Measurements from ENCODE around the gene SLC35C1. TPM values are rescaled to one million over a fixed set of nuclear protein-coding genes. Genes with fewer than 3 reads are reported as not detected.
A peak's percentile ranks its signal among the peaks of the same experiment; 100 is the strongest.

Gene SLC35C1
- total and polyA plus RNA-seq, 2 of the 13 experiments (the other 11 are each of a cell fraction or from before 2014, with no cell fraction given): 2.9 to 7.0 TPM

- TF ChIP-seq ZBTB34 (CRISPR knock-in tag; IDR thresholded peaks at IDR 0.05) (0 out of 2 replicates have a peak, but pooled peaks have one; percentile 14), SALL2 (CRISPR knock-in tag; IDR thresholded peaks at IDR 0.05) (peak; percentile 51; the same call in 1 of the 2 replicates), RFXAP (CRISPR knock-in tag; IDR thresholded peaks at IDR 0.05; ENCODE audit: borderline replicate concordance) (peak; percentile 78; the same call in 1 of the 2 replicates), ZSCAN30 (CRISPR knock-in tag; IDR thresholded peaks at IDR 0.05) (peak; percentile 64), TGIF2 (CRISPR knock-in tag; IDR thresholded peaks at IDR 0.05) (peak; percentile 92), NFKB2 (CRISPR knock-in tag; IDR thresholded peaks at IDR 0.05; ENCODE audit: borderline replicate concordance) (peak; percentile 72; the same call in 1 of the 2 replicates), ZNF256 (CRISPR knock-in tag; conservative IDR thresholded peaks at IDR 0.05) (no peak), TBX2 (CRISPR knock-in tag; IDR thresholded peaks at IDR 0.05; ENCODE audit: borderline replicate concordance) (peak; percentile 93), HNF1B (CRISPR knock-in tag; IDR thresholded peaks at IDR 0.05) (peak; percentile 72), NONO (IDR thresholded peaks at IDR 0.05) (no peak), NONO (CRISPR knock-in tag; conservative IDR thresholded peaks at IDR 0.05) (peak; percentile 90), THRA (CRISPR knock-in tag; IDR thresholded peaks at IDR 0.05; ENCODE audit: borderline replicate concordance) (no peak; the same call in 1 of the 2 replicates), ZBTB33 (CRISPR knock-in tag; IDR thresholded peaks at IDR 0.05) (no peak), SIX4 (CRISPR knock-in tag; IDR thresholded peaks at IDR 0.05) (no peak), ZNF530 (CRISPR knock-in tag; IDR thresholded peaks at IDR 0.05; ENCODE audit: low read depth) (no peak), DZIP1 (CRISPR knock-in tag; IDR thresholded peaks at IDR 0.05) (peak; percentile 96), TFDP2 (CRISPR knock-in tag; IDR thresholded peaks at IDR 0.05) (no peak; the same call in 1 of the 2 replicates)
Measured at GRCh38 chr11:45846974-45847910, 42.3 kb downstream of the SLC35C1 start, which contains the start of gene CRY2 (continued).

All from HepG2 (cell line).